DOHH2 (cell line): ENCODE measurements around the gene PKD1.

Source experiments
- CTCF ChIP-seq: fragments of 200-600 bp; sonication (generic); IDR thresholded peaks from one replicate; pipeline ENCODE4 v1.5.1; 2014; ENCODE audit warnings: antibody characterized with exemption, mild to moderate bottlenecking, low read depth, low read length; ENCODE audit not compliant: poor library complexity, severe bottlenecking
- EZH2phosphoT487 ChIP-seq: fragments of 200-600 bp; sonication (generic); IDR thresholded peaks from 2 replicates; pipeline ENCODE4 v1.6.1; 2017; ENCODE audit warnings: borderline replicate concordance, mild to moderate bottlenecking, antibody characterized with exemption, low read length, moderate library complexity, mixed read lengths

GRCh38 chr16:2079991-2080390 is 55.7 kb downstream of the PKD1 start:
- no peak for TF ChIP-seq CTCF
- TF ChIP-seq EZH2phosphoT487, result no peak
